ENCODE data around the gene PARD3B.
A peak's percentile ranks its signal among the peaks of the same experiment; 100 is the strongest.

Gene PARD3B

GRCh38 chr2:205571360-205571959 is 1026.2 kb downstream of the PARD3B start:
- H3K4me3 ChIP-seq (ENCODE audit: low read length), result no peak overlapping the region
- no peak for TF ChIP-seq CTCF (conservative IDR thresholded peaks at IDR 0.05; ENCODE audit: low read depth, low read length)
- no peak for DNase-seq (ENCODE audit: low read depth)

GRCh38 chr2:205574001-205574400 is 1028.7 kb downstream of the PARD3B start:
- no peak for DNase-seq (ENCODE audit: low read depth)
- TF ChIP-seq CTCF (conservative IDR thresholded peaks at IDR 0.05; ENCODE audit: low read depth, low read length), result no peak

GRCh38 chr2:205579335-205579734 is 1034.1 kb downstream of the PARD3B start:
- H3K4me3 ChIP-seq (ENCODE audit: low read length), result no peak overlapping the region
- no peak for TF ChIP-seq CTCF (conservative IDR thresholded peaks at IDR 0.05; ENCODE audit: low read depth, low read length)
- DNase-seq (ENCODE audit: low read depth), result no peak

More at GRCh38 chr2:205574001-205574400, 1028.7 kb downstream of the PARD3B start:
- H3K4me3 ChIP-seq (ENCODE audit: low read length), result no peak overlapping the region

DNA sequence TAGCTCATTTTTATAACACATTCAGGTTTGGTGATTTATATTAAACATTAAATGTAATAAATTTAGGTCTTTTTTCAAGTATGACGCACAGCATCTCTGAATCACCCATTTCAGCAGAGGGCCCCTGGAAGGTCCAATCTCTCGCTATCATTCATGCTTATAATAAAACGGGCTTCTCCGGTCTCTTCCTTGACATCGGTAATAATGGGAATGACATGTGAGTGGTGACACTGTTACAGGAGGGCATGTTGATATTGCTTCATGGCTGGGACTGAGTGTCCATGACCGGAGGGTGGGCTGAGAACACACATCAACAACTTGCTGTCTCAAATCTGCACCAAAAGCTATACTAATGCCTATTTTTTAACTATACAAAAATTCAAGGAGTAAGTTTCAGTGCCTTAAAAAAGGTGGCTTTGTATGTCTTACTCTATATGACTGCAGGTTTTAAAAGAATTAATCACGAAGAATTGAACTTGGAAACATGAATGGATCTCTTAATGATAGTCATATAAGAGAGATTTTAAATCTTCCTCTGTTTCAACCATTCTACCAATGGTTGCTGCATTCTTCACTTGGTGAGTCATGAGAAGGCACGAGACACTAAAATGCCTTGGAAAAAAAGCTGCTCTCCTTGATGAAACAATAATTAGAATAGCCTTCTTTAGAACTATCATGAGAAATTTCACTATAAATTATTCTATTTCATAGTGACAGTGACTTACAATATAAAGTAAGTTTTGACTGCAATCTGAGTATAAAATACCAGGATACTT is 1035.1 kb downstream of the PARD3B start:
- TF ChIP-seq CTCF (conservative IDR thresholded peaks at IDR 0.05; ENCODE audit: low read depth, low read length), result no peak

DNA sequence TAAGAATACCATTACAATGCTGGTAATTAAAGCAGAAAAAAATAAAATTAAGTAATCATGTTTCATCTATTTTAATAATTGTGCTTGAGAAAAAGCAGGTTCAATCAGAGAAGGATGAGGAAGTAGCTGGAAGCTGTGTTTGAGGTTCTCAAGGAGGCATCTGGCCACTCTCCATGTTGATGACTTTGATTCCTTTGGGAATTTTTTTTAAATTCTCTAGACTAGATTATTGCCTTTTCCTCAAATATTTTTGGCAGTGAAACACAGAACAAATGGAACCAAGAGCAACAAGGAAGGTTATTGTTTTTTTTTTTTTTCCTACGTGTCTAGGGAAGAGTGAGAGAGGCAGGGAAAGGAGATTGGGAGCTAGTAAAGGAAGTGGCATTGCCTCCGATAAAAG is 1037.1 kb downstream of the PARD3B start:
- no peak for DNase-seq (ENCODE audit: low read depth)
- TF ChIP-seq CTCF (conservative IDR thresholded peaks at IDR 0.05; ENCODE audit: low read depth, low read length), result no peak
- H3K4me3 ChIP-seq (ENCODE audit: low read length), result no peak overlapping the region

More for the DNA sequence above, 1035.1 kb downstream of the PARD3B start:
- peak; percentile 11 for DNase-seq (ENCODE audit: low read depth)
- no peak overlapping the region for H3K4me3 ChIP-seq (ENCODE audit: low read length)

GRCh38 chr2:205585449-205586383 is 1040.4 kb downstream of the PARD3B start:
- H3K4me3 ChIP-seq (ENCODE audit: low read length), result no peak overlapping the region
- no peak for DNase-seq (ENCODE audit: low read depth)
- TF ChIP-seq CTCF (conservative IDR thresholded peaks at IDR 0.05; ENCODE audit: low read depth, low read length), result no peak

Measured in retinal pigment epithelial cell (primary cell).